H9 (cell line): ENCODE results near the gene MMP15. TPM values are rescaled to one million over a fixed set of nuclear protein-coding genes. Genes with fewer than 3 reads are reported as not detected.
"Not testable (repeated sequence)": the region's sequence is repeated elsewhere in the genome, so short reads cannot be mapped to it uniquely, and the experiment has no call there.

ENCODE experiments used
- DNase-seq: peaks from one replicate; pipeline ENCODE4 v3.0.0-alpha.2; 2017
- H2AFZ ChIP-seq: one replicate; pipeline ENCODE4 v1.6.1; 2013; ENCODE audit warnings: mild to moderate bottlenecking, low read length, control low read depth, moderate library complexity
- H2AK5ac ChIP-seq: 2 replicates; pipeline ENCODE4 v1.6.1; 2013; ENCODE audit warnings: low read length, control low read depth, mixed read lengths; ENCODE audit not compliant: insufficient read length
- H2BK120ac ChIP-seq: one replicate; pipeline ENCODE4 v1.6.1; 2013; ENCODE audit warnings: low read depth, mild to moderate bottlenecking, low read length, control low read depth, inconsistent platforms; ENCODE audit not compliant: poor library complexity, severe bottlenecking
- H2BK12ac ChIP-seq: 2 replicates; pipeline ENCODE4 v1.6.1; 2013; ENCODE audit warnings: low read length, control low read depth, mixed read lengths, low read depth; ENCODE audit not compliant: insufficient read length
- H2BK15ac ChIP-seq: 2 replicates; pipeline ENCODE4 v1.6.1; 2013; ENCODE audit warnings: low read depth, low read length, control low read depth
- H2BK20ac ChIP-seq: one replicate; pipeline ENCODE4 v1.6.1; 2013; ENCODE audit warnings: low read depth, mild to moderate bottlenecking, low read length, control low read depth, inconsistent platforms; ENCODE audit not compliant: poor library complexity, severe bottlenecking
- H2BK5ac ChIP-seq: 2 replicates; pipeline ENCODE4 v1.6.1; 2013; ENCODE audit warnings: low read length, control low read depth, mixed read lengths; ENCODE audit not compliant: insufficient read length
- H3K14ac ChIP-seq: 2 replicates; pipeline ENCODE4 v1.6.1; 2013; ENCODE audit warnings: low read length, control low read depth; ENCODE audit not compliant: insufficient read depth
- H3K18ac ChIP-seq: 2 replicates; pipeline ENCODE4 v1.6.1; 2013; ENCODE audit warnings: low read depth, mild to moderate bottlenecking, mixed read lengths, low read length, control low read depth; ENCODE audit not compliant: insufficient read length
- H3K23ac ChIP-seq: 2 replicates; pipeline ENCODE4 v1.6.1; 2013; ENCODE audit warnings: low read length, control low read depth, mixed read lengths, low read depth; ENCODE audit not compliant: insufficient read length
- H3K23me2 ChIP-seq: 2 replicates; pipeline ENCODE4 v1.6.1; 2013; ENCODE audit warnings: low read depth, mild to moderate bottlenecking, mixed read lengths, low read length, control low read depth; ENCODE audit not compliant: insufficient read length, poor library complexity, severe bottlenecking
- H3K27ac ChIP-seq: 2 replicates; pipeline ENCODE4 v1.5.1; 2013; ENCODE audit warnings: low read length, control low read depth, mixed read lengths, low read depth; ENCODE audit not compliant: insufficient read length
- H3K27me3 ChIP-seq: 2 replicates; pipeline ENCODE4 v1.6.1; 2013; ENCODE audit warnings: low read length, control low read depth, inconsistent platforms; ENCODE audit not compliant: insufficient read depth
- H3K4ac ChIP-seq: 2 replicates; pipeline ENCODE4 v1.6.1; 2013; ENCODE audit warnings: low read depth, mild to moderate bottlenecking, control low read depth, inconsistent platforms, low read length, moderate library complexity
- H3K4me1 ChIP-seq: 2 replicates; pipeline ENCODE4 v1.6.1; 2013; ENCODE audit warnings: low read length, control low read depth, inconsistent platforms; ENCODE audit not compliant: insufficient read depth
- H3K4me2 ChIP-seq: 2 replicates; pipeline ENCODE4 v1.6.1; 2013; ENCODE audit warnings: low read length, control low read depth, mixed read lengths; ENCODE audit not compliant: insufficient read length, insufficient read depth
- H3K56ac ChIP-seq: 2 replicates; pipeline ENCODE4 v1.6.1; 2013; ENCODE audit warnings: low read depth, mild to moderate bottlenecking, mixed read lengths, low read length, control low read depth; ENCODE audit not compliant: insufficient read length
- H3K79me1 ChIP-seq: 2 replicates; pipeline ENCODE4 v1.6.1; 2013; ENCODE audit warnings: low read depth, mild to moderate bottlenecking, moderate library complexity, low read length, control low read depth, inconsistent platforms; ENCODE audit not compliant: insufficient read depth, poor library complexity, severe bottlenecking
- H3K79me2 ChIP-seq: 2 replicates; pipeline ENCODE4 v1.6.1; 2013; ENCODE audit warnings: low read length, control low read depth, inconsistent platforms; ENCODE audit not compliant: insufficient read depth
- H3K9ac ChIP-seq: 2 replicates; pipeline ENCODE4 v1.6.1; 2013; ENCODE audit warnings: low read length, control low read depth, mixed read lengths; ENCODE audit not compliant: insufficient read length; ENCODE audit errors: extremely low read depth
- H3K9me3 ChIP-seq: one replicate; pipeline ENCODE4 v1.6.1; 2013; ENCODE audit warnings: low read depth, low read length, inconsistent platforms; ENCODE audit not compliant: control insufficient read depth
- H3T11ph ChIP-seq: one replicate; pipeline ENCODE4 v1.6.1; 2013; ENCODE audit warnings: mild to moderate bottlenecking, low read length, control low read depth, inconsistent platforms
- H4K20me1 ChIP-seq: one replicate; pipeline ENCODE4 v1.6.1; 2013; ENCODE audit not compliant: control insufficient read depth, insufficient read length, insufficient read depth
- H4K5ac ChIP-seq: 2 replicates; pipeline ENCODE4 v1.6.1; 2013; ENCODE audit warnings: low read depth, mild to moderate bottlenecking, mixed read lengths, low read length, control low read depth; ENCODE audit not compliant: insufficient read length
- H4K8ac ChIP-seq: replicated peaks from 2 replicates; pipeline ENCODE4 v1.6.1; 2013; ENCODE audit warnings: low read length, control low read depth, mixed read lengths, low read depth; ENCODE audit not compliant: insufficient read length
- H4K91ac ChIP-seq: 2 replicates; pipeline ENCODE4 v1.6.1; 2013; ENCODE audit warnings: low read depth, mild to moderate bottlenecking, moderate library complexity, mixed read lengths, low read length, control low read depth; ENCODE audit not compliant: insufficient read length
- H3K27ac Mint-ChIP-seq, 3 experiments: 2 replicates in 2 of 3; 3 replicates in 1 of 3; pipeline ENCODE4 v1.8.0; 2020 to 2021; ENCODE audit warnings: mixed read lengths in 3 of 3, mild to moderate bottlenecking in 1 of 3, moderate library complexity in 1 of 3
- H3K27me3 Mint-ChIP-seq: 2 replicates; pipeline ENCODE4 v1.8.0; 2021; ENCODE audit warnings: low read depth, mild to moderate bottlenecking, moderate library complexity, mixed read lengths
- H3K36me3 Mint-ChIP-seq, 3 experiments: 2 replicates in 2 of 3; 3 replicates in 1 of 3; pipeline ENCODE4 v1.8.0; 2020 to 2021; ENCODE audit warnings: low read depth in 3 of 3, mixed read lengths in 3 of 3; ENCODE audit not compliant: insufficient read depth in 1 of 3
- H3K4me1 Mint-ChIP-seq, 2 experiments: 2 replicates each; pipeline ENCODE4 v1.8.0; 2020; ENCODE audit warnings: mixed read lengths in 2 of 2
- H3K4me3 Mint-ChIP-seq, 2 experiments: 2 replicates in 1 of 2; 3 replicates in 1 of 2; pipeline ENCODE4 v1.8.0; 2020 to 2021; ENCODE audit warnings: mild to moderate bottlenecking in 2 of 2, mixed read lengths in 2 of 2, moderate library complexity in 1 of 2
- H3K9me3 Mint-ChIP-seq, 2 experiments: 2 replicates in 1 of 2; 3 replicates in 1 of 2; pipeline ENCODE4 v1.8.0; 2020; ENCODE audit warnings: mild to moderate bottlenecking in 2 of 2, mixed read lengths in 2 of 2, moderate library complexity in 1 of 2
- WGBS: extraction: QIAGEN DNeasy Blood & Tissue Kit; methylation state at CpG from one replicate; pipeline ENCODE4 v1.1.7; 2013; ENCODE audit warnings: missing lambda C conversion rate, low lambda C conversion rate, mixed read lengths; ENCODE audit not compliant: insufficient read length; ENCODE audit errors: extremely low coverage; 5-methylcytosine and 5-hydroxymethylcytosine counted together
- total RNA-seq: library from RNA; stranded (reverse); gene quantifications from 2 replicates; pipeline ENCODE4 v1.2.1, GENCODE V29; 2021

MMP15 gene
- total RNA-seq, 1 experiment from 2014 or later, result 32.9 TPM

GRCh38 chr16:58073086-58073485 is 47.5 kb downstream of the MMP15 start:
- H3K79me1 ChIP-seq, H2BK15ac ChIP-seq, H4K8ac ChIP-seq, H3K18ac ChIP-seq, H2AFZ ChIP-seq, H3K9ac ChIP-seq, DNase-seq, H3K23me2 ChIP-seq, H3K27me3 ChIP-seq, H4K91ac ChIP-seq, H3K27me3 Mint-ChIP-seq, H2BK120ac ChIP-seq, H3K79me2 ChIP-seq, H3K23ac ChIP-seq, H2AK5ac ChIP-seq, H3K36me3 Mint-ChIP-seq, H3K4ac ChIP-seq, H3T11ph ChIP-seq, H2BK12ac ChIP-seq, H2BK5ac ChIP-seq, H3K9me3 ChIP-seq, H3K4me2 ChIP-seq, H3K14ac ChIP-seq, H2BK20ac ChIP-seq, H4K20me1 ChIP-seq, H3K4me1 ChIP-seq, H4K5ac ChIP-seq, H3K27ac ChIP-seq, H3K27ac Mint-ChIP-seq, H3K4me1 Mint-ChIP-seq, H3K56ac ChIP-seq, H3K4me3 Mint-ChIP-seq: not testable (repeated sequence)
- WGBS, result no CpG with 5 or more reads among the region's 2 CpGs
- peaks cover 9 to 13% of the 10 kb centered on the region in 2 experiments; a peak in 3 of 5 replicates for H3K9me3 Mint-ChIP-seq
